Activated naive CD4-positive, alpha-beta T cell treated with Interleukin-2 at 50 U/mL for 16 hours (primary cell): ENCODE results near the gene SFTPD.
"Not testable (repeated sequence)": the region's sequence is repeated elsewhere in the genome, so short reads cannot be mapped to it uniquely, and the experiment has no call there.

Source experiments
- DNase-seq: peaks from one replicate; pipeline ENCODE4 v3.0.0-alpha.2; 2020

Gene SFTPD

DNA sequence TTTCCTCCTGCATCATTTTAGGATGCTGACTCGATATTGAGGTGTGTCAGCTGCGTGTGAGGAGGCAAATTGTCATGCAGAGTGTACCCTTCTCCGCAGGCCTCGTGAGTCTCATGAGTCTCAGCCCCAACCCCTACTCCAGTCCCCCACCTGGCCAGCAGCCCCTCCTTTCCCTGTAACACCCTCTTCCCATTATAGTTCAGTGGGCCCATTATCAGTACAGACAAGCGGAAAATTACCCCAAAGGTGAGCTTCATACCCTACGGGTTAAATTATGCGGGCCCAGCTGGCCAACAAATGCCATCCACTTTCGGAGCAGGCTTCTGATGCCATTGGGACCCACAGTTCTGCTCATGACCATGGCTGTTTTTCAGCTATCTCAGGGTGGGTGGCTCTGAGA, 25.2 kb downstream of the SFTPD start:
- DNase-seq: no peak

- DNase-seq: no peak
Observed at GRCh38 chr10:79923145-79923544, 25.8 kb downstream of the SFTPD start.

GRCh38 chr10:79922011-79922412, 26.9 kb downstream of the SFTPD start:
- not testable (repeated sequence) for DNase-seq

GRCh38 chr10:79915838-79916237, 33.1 kb downstream of the SFTPD start:
- not testable (repeated sequence) for DNase-seq

DNA sequence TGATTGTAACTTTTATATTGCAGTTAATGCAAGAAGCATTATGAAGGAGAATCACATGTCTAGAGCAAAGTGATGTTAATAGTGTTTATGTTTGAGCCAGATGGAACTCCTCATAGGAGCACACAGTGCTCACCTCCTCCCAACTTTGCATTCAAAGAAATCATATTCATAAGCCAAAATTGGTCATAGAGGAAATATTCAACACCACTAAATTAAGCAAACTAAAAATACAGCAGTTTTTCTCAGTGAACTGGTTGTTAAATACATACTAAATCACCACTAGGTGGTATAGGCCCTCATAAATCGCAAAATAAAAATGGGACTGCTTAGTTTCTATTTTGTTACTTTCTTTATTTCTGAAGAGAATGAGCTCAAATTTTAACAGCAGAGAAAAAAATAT, 34.4 kb downstream of the SFTPD start:
- DNase-seq: not testable (repeated sequence)

DNA sequence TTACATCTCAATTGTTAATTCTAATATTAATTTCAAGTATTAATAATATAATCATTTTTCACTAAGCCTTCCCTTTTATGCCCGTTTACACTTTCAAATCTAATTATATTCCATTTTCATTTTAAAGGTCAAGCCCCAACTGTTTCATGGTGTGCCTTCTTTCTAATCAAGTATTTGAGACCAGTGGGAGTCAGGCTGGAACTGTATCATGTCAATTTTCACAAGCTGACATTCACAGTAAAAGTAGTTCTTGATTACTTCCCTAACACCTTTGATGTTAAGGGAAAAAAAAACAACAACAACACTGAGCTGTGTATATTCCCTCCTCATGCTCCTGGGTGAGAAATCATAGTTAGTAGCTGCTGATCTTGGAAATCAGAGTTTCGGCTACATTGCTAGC, 38.1 kb downstream of the SFTPD start:
- DNase-seq: no peak

DNA sequence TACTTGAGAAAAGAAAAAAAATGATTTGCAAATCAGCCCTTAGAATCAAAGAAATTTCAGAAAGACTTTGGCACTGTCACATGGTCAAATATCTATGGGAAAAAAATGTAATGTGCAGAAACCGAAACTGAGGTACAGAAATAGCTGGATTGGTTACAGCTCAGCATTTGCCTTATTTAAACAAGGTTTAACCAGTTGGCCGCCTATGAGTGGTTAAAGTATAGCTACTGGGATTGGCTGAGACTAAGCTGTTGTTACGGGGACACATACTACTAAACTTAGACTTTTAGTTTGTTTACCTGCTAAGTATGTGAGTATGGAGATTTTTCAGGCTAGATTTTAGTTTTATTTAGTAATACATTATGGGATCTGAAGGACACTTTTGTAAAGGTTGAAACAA, 38.6 kb downstream of the SFTPD start:
- no peak for DNase-seq

DNA sequence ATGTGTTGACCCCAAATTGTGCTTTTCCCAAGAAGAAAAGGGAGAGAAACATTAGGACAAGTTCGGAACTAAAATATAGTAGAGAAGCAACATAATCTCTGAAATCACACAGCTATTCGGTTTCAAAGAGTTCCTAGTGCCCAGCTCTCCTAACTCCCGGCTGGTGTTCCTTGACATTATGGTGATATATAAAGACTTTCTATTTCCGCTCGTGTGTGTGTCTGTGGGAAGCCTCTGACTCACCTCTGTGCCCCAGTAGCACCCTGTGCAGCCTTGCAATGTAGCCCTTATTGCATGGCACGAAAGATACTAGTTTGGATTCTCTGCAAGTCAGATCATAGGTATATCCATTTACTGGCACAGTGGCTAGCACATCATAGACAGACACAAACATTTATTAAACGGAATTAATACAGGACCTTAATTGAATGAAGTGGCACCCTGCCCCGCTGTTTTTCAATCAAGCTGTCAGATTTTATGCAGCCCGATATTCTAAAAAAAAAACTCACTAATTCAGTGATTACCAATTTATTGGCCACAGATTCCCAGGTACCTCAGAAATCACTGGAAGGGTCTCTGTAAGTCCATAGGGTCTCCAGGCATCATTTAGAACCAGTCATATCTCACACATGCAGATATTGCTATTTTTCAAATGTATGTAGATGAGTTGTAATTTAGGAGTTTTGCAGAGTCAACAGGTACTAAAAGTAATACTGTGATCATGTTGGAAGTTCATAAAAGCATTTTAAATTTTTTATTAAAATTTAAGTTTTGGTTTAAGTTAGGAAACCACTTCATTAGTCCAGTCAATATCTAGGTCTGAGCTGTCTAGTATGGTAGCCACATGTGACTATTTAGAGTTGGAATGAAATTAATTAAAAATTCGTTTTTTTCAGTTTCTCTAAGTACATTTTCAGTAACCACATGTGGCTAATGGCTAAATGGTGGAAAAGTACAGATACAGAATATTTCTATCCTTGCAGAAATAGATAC, 43.3 kb downstream of the SFTPD start:
- no peak for DNase-seq

DNA sequence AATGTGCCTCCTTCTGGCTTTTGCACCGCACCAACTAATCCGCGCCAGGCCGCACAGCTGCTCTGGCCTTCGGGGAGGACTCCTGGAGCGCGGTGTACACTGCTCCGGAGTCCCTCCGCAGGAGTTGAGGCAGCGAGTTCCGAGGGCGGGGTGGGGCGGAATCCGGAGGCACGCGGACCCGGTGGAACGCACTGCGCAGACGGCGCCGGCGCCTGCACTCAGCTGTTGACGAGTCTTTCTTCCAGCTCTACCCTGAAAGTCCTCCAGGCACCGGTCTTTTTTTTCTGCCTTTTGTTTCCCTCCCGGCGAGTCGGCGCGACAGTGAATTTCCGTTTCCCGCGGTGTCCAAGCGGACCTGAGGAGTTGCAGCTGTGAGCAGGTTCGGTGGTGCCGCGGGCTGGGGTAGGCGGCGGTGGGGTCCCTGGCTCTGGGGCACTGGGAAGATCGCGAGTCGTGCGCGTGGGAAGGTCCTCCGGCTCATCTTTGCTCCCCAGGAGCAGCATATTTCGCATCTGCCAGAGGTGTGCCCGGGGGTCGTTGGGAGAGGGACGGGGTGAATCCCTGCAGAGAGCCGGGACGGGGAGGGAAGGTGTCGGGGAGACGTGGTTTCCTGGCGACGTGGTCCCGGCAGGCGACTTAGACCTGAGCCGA, 44.1 kb downstream of the SFTPD start:
- DNase-seq: peak; percentile 53

DNA sequence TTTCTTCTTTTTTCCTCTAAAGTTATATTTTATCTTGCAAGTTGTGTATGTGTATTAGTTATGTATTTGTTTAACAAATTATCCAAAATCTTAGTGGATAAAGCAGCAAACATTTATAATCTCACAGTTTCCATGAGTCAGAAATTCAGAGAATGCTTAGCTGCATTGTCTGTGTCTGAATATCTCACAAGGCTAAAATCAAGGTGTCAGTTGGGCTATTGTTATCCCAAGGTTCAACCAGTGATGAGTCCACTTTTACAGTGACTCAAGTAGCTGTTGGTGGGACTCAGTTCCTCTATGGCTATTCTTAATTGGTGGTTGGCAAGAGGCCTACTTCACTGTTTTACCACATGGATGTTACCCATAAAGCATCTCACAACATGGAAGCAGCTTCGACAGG, 47.3 kb downstream of the SFTPD start:
- not testable (repeated sequence) for DNase-seq

DNA sequence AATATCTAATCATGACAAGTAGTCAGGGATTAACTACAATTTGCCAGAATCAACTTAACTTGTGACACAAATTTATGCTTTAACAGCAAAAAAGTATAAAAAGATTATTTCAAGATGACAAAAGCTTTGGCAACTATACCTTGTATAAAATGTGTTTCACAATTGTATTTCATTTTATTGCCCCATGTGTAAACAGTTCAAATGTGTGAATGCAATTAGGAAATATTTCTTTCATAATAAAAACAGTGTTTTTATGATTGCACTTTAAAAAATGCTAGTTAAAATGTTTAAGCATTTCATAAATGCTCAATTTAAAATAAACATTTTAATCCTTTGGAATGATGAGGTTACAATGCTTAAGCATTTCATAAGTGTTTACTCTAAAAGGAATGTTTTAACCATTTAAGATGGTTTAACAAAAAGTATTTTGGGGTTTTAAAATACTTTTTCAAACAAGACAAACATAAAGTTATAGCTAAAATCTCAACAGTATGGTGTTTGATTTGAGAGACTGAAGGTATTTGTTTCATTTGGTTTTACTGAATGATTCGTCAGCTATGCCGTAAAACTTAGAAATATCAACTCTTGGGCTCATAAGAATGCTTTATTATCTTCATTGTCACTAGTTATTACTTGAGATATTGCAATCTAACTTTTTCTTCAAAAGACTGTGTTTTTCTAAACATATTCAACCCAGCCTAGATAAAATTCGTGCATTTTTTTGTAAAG, 50.1 kb downstream of the SFTPD start:
- DNase-seq: no peak

GRCh38 chr10:79892896-79893295, 56.0 kb downstream of the SFTPD start:
- DNase-seq: not testable (repeated sequence)

DNA sequence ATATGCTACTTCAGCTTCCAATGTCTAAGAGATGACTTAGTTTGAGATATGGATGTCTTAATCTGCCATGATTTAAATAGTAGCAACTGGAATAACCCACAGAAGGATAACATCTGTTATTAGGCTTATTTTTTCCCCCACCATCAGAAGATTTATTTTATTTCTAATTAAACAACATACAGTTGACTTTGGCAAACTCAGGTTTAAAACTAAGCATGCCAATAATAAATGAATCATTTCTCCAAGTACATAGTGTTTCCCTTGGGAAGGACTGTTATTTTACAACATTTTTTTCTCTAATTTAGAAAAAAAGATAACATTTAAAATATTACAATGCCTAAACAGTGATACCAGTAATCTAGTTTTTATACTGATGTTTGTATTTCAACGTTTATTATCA, 58.4 kb downstream of the SFTPD start:
- DNase-seq: no peak

- DNase-seq: not testable (repeated sequence)
Observed at GRCh38 chr10:79888984-79889383, 59.9 kb downstream of the SFTPD start.
